COLO668 (cell line): ENCODE results near the gene NIF3L1.
"Not testable (repeated sequence)": the region's sequence is repeated elsewhere in the genome, so short reads cannot be mapped to it uniquely, and the experiment has no call there.

Experiments
- DNase-seq: peaks from one replicate; lab custom pipeline; 2025; ENCODE audit not compliant: unreplicated experiment; lab: John Stamatoyannopoulos, UW

NIF3L1 gene

DNA sequence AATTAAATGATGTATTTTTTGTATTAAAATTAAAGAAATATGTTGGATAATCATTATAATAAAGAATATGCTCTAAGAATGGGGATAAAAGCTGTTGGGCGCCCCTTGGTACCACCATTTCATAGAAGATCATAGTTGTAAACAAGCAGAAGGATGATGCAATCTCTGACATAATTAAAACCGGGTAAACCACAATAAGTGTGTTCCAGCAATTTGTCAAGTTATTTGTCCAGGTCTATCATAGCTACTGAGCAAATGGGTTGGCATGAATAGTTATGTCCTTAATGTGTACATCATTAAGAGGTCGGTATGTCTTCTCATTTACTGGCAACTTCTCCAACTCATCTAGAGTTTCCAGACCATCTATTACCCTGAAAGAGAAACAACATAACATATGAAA is 18.0 kb upstream of the NIF3L1 start:
- DNase-seq = no peak

DNA sequence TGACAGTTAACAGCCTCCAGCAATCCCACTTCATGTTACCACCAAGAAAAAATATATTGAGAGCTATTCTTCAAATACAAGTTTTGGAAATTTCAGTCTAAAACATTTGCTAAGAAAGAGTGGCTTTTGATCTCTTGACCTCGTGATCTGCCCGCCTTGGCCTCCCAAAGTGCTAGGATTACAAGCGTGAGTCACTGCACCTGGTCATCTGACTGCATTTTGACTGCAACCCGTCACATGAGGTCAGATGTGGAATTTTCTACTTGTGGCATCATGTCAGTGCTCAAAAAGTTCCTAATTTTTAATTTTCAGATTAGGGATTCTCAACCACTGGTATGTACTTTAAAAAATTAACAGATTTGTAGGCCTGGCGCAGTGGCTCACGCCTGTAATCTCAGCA is 15.6 kb upstream of the NIF3L1 start:
- no peak for DNase-seq

DNA sequence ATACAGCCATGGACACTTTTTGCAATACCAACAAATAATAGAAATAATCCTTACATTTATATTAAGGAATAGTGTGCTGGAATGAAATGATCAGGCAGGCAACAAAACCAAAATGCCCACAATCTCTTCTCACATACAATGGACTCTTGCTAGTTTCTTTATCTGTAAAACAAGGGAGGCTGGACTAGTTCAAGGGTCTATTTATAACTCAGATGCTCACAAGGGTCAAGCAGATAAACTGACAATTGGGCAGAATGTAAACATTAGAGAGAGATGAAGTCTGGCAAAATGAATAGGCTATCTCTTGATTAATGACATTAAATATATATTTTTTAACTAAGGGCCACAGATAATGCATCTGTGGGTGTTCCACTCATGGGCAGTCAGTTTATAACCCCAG is 11.7 kb upstream of the NIF3L1 start:
- DNase-seq = no peak

DNA sequence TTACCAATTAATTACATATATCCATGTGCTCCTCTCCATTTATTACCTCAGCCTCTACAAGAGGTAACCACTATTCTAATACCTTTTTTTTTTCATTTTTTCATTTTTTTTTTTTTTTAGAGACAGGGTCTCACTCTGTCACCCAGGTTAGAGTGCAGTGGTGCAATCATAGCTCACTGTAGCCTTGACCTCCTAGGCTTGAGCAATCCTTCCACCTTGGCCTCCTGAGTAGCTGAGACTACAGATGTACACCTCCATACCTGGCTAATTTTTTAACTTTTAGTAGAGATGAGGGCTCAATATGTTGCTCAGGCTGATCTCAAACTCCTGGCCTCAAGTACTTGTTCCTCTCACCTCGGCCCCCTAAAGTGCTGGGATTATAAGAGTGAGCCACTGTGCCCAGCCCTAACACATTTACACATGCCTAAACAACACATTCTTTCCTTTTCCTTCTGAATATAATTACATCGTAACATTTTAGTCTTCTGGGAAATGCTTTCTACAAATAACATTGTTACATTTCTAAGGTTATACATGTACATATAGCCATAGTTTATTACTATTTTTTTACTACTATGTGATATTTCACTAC is 10.8 kb upstream of the NIF3L1 start:
- DNase-seq = no peak

GRCh38 chr2:200881715-200882249 is 7.4 kb upstream of the NIF3L1 start:
- not testable (repeated sequence) for DNase-seq

- no peak for DNase-seq
Measured at GRCh38 chr2:200899482-200899881, 10.3 kb downstream of the NIF3L1 start.

GRCh38 chr2:200901459-200902072 is 12.4 kb downstream of the NIF3L1 start:
- DNase-seq = peak; percentile 64

DNA sequence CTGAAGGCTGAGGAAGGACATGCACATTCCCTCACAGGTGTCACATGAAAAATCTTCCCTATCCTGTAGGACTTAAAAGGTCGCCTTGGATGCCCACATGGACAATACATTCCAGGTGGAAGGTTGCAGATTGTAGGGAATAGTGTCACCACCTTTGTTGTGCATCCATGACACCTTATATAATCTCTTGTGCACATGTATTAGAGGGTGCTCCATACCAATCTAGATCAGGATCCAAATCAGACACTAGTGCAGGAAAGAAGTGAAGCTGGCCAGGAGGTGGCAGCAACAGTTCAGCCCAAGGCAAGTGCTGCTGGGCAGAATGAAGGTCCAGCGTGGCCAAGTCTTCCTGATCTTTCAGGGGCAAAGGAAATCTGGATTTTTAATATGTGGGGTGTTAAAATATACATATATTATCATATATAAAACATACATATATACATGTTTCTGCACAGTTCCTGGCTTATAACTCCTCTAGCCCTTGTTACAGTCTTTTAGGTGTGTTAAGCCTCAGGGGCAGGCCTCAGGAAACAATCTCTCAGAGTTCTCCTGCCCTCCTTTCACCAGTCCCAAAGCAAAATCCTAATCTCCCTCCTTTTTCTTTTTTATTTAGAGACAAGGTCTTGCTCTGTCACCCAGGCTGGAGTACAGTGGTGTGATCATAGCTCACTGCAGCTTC is 16.6 kb downstream of the NIF3L1 start:
- DNase-seq = peak; percentile 51

DNA sequence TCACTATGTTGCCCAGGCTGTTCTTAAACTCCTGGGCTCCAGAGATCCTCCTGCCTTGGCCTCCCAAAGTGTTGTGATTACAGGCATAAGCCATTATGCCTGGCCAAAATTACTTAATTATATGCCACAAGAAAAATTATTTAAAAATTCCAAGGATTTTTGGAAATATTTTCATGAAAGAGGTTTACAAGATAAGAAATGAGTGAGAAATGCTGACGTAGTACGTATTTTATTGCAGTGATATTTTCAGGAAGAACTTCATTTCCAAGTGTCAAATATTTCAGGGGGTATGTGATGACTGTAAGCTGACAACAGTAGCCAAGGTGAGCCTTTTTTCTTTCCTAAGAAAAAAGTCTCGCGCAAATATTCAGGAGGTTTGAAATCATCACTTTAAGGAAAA is 20.8 kb downstream of the NIF3L1 start:
- no peak for DNase-seq

- no peak for DNase-seq
Measured at GRCh38 chr2:200913654-200914053, 24.5 kb downstream of the NIF3L1 start.

- DNase-seq = no peak
Measured at GRCh38 chr2:200922439-200922838, 33.3 kb downstream of the NIF3L1 start.

DNA sequence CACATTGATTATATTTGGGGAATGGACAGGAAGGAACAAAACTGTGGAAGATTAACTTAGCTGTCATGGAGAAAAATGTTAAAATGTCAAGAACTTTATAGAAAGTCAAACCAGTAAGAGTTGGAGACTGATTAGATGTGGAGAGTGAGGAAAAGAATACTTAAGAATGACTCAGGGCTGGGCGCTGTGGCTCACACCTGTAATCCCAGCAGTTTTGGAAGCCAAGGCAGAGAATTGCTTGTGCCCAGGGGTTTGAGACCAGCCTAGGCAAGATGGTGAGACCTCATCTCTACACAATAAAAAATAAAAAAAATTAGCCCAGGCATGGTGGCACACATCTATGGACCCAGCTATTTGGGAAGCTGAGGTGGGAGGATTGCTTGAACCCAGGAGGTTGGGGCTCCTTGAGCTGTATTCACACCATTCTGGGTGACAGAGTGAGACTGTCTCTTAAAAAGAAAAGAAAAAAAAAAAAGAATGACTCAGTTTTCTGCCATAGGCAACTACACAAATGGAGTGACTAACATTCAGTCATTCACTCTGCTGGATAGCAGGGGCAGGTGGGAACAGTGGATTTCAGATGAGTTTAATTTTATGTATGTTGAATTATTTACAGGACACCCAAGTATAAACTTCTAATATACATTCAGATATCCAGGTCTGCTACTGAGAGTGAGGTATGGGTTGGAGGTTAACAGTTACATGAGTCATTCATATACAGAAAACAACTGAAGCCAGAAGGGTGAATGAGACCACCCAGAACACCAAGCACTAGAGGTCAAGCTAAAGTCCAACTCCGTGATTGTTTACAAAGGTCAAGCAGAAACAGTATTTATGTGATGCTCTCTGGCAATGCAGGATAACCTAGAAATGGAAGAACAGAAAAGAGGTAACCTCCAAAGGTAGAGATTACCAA is 40.4 kb downstream of the NIF3L1 start:
- DNase-seq = no peak

DNA sequence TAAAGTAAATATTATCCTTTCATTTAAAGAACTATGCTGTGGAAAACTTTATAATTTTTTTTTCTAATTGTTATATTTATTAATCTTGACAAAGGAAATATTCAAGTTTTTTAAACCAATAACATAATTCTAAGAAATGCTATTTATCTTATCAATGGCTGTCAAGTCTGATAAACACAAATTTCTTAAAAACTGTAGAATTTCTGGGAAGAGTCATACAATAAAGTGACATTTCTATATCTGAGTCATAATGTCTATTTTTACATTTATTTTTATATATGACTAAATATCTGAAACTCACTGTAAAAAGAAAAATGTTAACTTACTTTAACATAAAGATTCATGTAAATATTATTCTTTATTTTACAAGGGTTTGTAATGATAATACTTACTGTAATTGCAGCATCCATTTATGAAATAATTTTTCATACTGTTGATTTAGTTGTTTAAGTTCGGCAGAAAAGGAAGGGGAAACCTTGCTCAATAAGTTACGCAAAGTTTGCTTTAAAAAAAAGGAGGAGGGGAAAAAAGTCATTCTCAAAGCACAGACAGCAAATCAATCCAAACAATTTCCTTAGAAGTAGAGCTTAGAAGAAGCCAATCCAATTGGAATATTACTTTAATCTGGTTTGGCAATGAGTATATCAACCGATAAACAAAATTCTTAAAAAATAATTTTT is 41.9 kb downstream of the NIF3L1 start:
- DNase-seq = no peak

- DNase-seq = no peak
Measured at GRCh38 chr2:200939832-200940231, 50.7 kb downstream of the NIF3L1 start.

GRCh38 chr2:200943527-200944105 is 54.4 kb downstream of the NIF3L1 start:
- no peak for DNase-seq

DNA sequence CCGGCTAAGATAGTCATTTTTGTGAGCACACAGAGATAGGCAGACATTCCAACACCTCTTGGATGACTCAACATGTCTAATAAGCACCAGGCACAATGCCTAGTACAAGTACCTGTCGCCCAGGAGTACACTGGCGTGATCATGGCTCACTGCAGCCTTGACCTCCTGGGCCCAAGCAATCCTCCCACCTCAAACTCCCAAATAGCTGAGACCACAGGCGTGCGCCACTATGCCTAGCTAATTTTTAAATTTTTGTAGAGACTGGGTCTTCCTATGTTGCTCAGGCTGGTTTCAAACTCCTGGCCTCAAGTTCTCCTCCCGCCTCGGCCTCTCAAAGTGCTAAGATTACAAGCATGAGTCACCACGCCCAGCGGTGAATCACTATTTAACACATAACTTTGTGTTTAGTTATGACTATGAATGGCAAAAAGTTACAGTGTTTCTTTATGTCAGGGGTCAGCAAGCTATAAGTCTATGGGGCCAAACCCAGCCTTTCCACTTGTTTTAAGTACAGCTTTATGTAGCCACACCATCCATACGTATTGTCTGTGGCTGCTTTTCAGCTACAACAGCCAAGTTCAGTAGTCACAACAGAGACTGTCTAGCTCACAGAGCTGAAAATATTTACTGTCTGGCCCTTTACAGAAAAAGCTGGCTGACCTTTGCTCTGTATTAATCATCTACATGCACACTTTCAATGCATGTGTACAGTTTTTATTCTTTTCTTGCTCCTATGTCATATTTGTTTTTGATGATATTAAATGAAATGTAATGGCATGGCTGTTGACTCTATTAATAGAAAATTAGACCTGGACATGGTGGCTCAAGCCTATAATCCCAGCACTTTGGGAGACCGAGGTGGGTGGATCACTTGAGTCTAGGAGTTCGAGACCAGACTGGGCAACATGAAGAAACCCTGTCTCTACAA is 55.6 kb downstream of the NIF3L1 start:
- no peak for DNase-seq

DNA sequence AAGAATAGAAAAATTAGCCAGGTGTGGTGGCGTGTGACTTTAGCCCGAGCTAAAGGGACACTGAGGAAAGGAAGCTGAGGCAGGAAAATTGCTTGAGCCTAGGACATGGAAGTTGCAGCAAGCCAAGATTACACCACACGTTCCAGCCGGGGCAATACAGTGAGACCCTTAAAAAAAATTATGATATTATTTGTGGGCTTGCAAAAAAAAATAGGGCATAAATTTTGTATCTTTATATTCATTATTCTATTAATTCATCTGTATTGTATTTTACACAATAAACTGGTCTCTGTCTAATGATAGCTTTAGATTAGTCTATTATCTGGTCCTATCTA is 56.2 kb downstream of the NIF3L1 start:
- DNase-seq = no peak

DNA sequence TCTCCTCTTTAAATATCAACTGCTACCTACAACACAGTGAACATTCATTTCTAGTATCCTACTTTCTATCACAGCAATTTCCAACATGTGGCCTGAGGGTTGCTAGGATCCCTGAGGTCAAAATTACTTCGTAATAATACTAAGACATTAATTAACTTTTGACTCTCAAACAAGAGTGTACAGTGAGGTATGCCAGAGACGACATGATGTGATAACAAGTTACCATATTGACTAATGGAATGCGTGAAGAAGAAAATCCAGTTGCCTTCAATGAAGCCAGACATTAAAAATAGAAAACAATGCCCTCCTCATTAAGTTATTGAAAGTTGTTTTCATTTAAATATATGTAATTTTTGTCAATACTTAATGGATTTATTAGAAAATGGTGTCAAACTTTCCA is 61.2 kb downstream of the NIF3L1 start:
- no peak for DNase-seq
